ENCODE measurements around the gene CTTNBP2.

Gene CTTNBP2

DNA sequence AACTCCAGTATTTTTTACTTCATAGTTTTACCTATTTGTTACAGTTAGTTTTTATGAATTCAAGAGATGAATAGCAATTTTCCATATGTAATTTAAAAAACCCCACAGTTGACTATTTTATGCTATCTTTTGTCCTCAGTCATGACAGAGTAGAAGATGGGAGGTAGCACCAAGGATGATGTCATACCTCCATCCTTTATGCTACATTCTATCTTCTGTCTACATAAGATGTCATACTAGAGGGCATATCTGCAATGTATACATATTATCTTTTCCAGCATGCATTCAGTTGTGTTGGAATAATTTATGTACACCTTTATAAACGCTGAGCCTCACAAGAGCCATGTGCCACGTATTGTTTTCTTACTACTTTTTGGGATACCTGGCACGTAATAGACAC, 209.2 kb downstream of the CTTNBP2 start:
- DNase-seq (ENCODE audit: low read depth in 2 of 3, low spot score in 1 of 3): no peak

DNA sequence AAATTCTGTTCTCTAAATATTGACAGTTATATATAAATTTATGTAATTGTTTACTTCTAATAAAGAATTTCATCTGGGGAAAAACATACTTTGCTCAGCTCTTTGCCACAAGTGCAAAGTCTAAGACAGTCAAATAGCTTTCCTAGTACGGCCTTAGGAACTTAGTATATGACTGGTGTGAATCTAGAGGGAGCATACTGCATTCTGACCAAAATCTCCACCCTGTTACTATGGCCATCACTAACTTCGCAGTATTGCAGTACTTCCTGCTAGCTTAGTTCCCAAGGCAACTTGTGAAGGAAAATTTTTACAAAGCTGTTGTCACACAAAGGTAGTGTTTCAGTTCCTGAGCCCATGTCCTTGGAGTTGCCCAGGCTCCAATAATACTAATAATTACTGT, 211.9 kb downstream of the CTTNBP2 start:
- DNase-seq (ENCODE audit: low read depth in 2 of 3, low spot score in 1 of 3): no peak

Measured in stimulated activated CD4-positive, alpha-beta T cell treated with anti-CD3 and anti-CD28 coated beads, Interleukin-12 subunit alpha, Interleukin-12 subunit beta, amount 100 ng/mL, for 48 hours (primary cell).